GM18873 (cell line): ENCODE results near the gene PCBP3.

Experiments
- ATAC-seq: cut with Tn5 transposase; IDR thresholded peaks from one replicate; pipeline ENCODE4 v1.9.1; 2021; ENCODE audit warnings: mild to moderate bottlenecking, moderate library complexity, moderate number of reproducible peaks; ENCODE audit not compliant: unreplicated experiment, low FRiP score

PCBP3 gene

DNA sequence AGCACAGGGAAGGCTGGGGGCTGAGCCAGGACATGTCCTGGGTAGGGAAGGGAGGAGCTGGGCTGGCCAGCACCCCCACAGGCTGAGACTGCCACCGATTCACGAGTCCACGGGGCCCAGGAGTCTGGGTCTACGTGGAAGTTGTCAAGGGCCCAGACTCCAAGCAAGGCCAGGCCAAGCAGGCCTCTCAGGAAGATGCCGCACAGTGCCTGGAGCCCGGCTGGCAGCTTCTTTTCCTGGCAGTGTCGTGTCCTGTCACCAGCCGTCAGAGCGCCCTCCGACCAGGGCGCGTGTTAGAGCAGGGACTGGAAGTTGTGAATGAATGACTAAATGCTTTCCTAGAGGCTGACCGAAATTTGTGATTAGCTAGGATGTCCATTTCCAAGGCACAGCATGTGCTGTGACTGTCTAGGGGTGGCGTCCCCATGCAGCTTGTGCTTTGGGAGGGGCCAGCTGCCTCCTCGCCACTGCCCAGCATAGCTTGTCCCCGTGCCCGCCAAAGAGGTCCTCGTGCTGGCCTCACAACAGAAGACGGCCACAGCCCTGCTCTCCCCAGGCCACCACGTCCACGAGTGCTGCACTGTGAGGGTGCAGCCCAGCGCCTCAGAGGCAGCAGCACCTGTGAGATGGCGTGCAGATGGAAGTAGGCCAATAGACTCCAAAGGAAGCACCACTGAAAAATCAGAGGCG lies 190.6 kb downstream of the PCBP3 start:
- ATAC-seq: no peak

DNA sequence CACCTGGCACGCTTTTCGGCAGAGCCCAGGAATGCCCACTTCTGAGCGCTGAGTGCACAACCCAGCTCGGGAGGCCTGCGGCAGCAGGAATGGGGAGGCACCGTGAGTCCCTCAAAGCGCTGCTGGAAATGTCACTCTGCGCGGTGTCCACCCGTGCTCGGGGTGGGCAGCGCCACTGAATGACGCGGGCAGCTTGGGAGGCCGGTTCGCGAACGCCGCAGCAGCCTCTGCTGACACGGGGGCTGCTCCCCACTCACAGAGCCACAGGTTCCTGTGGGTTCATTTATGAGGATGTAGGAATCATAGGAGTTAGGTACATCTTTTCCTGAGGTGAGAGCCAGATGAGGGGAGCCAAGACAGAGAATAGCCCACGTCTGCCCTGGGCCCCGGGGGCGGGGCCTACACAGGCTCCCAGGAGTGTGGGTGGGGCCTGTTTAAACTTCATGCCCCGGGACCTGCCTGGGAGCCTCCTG lies 191.3 kb downstream of the PCBP3 start:
- no peak for ATAC-seq

GRCh38 chr21:45835301-45836267 lies 192.1 kb downstream of the PCBP3 start:
- no peak for ATAC-seq

DNA sequence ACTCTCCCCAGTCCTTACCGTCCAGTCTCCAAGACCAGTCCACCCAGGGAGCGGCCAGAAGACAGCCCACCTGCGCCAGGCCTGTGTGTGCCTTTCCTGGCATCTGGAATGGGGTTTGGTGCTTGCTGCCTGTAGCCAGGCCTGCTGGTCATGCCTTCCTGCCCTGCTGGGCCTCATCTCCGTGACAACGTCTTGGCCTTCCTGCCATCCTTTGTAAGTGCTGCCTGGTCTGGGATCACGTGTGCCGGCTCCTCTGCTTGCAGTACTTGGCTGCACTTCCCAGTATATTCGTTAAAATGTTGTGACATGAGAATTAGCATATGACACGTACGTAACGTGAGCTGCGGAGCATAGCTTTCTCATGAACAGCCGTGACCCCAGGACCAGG lies 192.7 kb downstream of the PCBP3 start:
- ATAC-seq: no peak

DNA sequence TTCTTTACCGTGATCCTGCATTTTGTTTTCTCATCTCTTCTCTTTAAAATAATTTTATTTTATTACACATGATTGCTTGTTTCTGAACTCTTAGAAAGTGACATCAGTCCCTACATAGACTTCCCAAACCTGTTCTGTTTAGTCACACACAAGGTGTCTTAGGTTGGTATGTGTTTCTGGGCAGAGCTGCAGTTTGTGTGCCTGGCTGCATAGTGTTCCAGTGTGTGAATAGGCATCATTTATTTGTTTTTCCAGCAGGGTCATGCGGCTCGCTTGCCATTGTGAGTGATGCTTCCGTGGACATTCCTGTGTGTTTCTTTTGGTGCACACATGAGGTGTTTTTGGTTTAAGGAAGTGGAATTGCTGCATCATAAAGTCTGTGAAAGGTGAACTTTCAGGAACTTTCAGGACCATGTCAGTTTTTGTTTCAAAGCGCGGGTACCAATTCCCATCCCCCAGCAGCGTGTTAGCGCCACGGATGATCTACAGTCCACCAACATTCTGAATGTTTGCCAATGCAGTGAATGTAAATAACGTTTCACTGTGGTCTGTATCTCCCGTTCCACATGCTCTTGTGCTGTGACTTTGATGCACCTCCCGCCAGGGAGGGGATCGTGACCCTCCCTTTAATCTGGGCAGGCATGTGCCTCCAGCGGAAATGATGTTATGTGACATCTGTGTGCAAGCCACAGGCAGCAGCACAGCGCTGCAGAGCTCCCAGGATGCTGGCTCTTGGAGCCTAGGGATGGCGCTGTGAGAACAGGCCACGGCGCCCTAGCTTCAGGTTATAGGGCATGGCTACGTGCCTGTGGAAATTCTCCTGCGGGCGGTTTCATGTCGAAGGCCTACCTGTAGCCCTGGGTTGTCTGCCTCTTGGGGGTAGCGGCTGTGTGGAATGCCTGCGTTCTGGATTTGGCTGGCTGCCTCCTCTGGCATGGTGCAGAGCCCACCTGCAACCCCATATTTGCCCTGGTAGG lies 193.5 kb downstream of the PCBP3 start:
- ATAC-seq: no peak

GRCh38 chr21:45837936-45838335 lies 194.4 kb downstream of the PCBP3 start:
- no peak for ATAC-seq

GRCh38 chr21:45838634-45839033 lies 195.1 kb downstream of the PCBP3 start:
- ATAC-seq: no peak

DNA sequence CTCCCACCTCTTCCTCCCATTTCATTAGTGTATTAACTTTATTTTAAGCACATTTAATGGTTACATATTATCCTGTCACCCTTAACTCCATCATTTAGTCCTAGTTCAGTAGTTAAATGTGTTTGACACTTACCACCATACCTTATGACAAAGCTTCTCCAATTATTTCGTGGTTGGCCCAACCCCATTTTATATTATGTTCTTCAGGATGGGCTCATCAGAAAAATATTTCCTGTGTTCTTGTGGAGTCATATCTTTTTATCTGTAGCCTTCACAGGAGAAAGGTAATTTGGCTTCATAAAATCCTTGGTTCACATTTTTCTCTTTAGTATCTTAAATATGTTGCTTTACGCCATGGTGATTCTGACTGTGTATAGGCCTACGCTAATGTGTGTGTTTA lies 195.7 kb downstream of the PCBP3 start:
- ATAC-seq: no peak

- no peak for ATAC-seq
Measured at GRCh38 chr21:45841033-45841432, 197.5 kb downstream of the PCBP3 start.

- no peak for ATAC-seq
Measured at GRCh38 chr21:45843426-45843825, 199.9 kb downstream of the PCBP3 start.

GRCh38 chr21:45844181-45844580 lies 200.7 kb downstream of the PCBP3 start:
- ATAC-seq: no peak

DNA sequence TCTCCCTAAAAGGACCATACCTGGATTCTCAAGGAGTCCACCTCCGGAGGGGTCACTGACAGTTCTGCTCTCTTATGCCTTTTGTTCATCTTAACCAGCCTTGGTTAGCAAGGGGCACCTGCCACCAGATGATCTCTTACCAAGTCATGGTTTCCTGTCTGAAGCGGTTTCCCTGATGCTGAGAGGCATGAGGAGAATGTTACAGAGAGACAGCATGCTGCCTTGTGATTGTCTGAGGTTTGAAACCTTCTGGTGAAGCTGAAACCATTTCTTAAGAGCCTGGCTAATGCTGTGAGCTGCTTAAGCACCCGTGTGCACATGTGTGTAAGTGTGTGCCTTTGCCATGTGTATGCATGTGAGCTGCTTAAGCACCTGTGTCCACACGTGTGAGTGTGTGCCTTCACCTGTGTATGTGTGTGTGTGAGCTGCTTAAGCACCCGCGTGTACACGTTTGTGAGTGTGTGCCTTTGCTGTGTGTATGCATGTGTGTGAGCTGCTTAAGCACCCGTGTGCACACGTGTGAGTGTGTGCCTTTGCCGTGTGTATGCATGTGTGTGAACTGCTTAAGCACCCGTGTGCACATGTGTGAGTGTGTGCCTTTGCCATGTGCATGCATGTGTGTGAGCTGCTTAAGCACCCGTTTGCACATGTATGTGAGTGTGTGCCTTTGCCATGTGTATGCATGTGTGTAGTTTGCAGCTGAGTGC lies 201.7 kb downstream of the PCBP3 start:
- ATAC-seq: no peak

GRCh38 chr21:45845770-45846090 lies 202.2 kb downstream of the PCBP3 start:
- ATAC-seq: no peak

GRCh38 chr21:45846373-45847160 lies 203.0 kb downstream of the PCBP3 start:
- no peak for ATAC-seq

GRCh38 chr21:45847870-45848269 lies 204.3 kb downstream of the PCBP3 start:
- ATAC-seq: no peak

DNA sequence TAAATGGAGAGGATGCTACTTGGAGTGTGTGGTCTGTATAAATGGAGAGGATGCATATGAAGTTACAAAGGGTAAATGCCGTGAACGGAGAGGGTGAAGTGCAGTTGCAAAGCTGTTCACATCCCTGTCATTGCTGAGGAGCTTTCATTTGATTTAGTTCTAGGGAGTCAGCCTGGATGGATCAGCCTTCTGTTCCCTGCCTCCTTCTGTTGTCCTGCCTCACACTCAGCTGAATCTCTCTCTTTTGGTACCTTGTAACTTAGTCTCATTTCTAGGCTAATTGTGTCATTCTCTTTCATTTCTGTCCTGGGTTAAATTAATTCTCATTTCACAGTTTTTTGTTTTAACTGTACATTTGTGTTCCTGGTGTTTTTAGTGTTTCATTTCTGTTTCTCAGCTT lies 204.8 kb downstream of the PCBP3 start:
- ATAC-seq: no peak

- ATAC-seq: no peak
Measured at GRCh38 chr21:45848805-45849204, 205.3 kb downstream of the PCBP3 start.

DNA sequence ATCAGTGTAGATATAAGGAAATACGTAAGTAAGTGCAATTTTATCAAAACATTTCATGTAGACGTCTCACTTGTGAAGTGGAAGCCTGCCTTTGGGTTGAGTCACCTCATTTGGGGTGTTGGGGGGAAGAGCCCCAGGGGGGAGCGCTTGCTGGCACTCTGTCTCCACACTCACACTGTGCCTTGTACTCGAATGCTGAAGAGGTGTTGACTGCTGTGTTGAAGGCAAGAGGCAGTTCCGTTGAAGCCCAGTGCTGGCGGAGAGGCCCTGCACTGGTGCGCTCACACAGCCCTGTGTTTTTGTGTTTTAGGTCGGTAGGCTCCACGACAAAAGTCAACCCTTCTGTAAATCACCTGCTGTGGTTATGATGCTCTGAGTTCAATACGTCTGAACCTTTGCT lies 206.1 kb downstream of the PCBP3 start:
- no peak for ATAC-seq

GRCh38 chr21:45850181-45850580 lies 206.7 kb downstream of the PCBP3 start:
- ATAC-seq: no peak
